Endometrial microvascular endothelial cells (primary cell): ENCODE data around the gene KDM4C. TPM values are rescaled to one million over a fixed set of nuclear protein-coding genes. Genes with fewer than 3 reads are reported as not detected.

Experiments
- in situ Hi-C: cut with HindIII; loops from 2 replicates; pipeline ENCODE4 v1.10.0; 2017; ENCODE audit warnings: low sequenced_read_pairs, low pct_unique_long_range_greater_than_20kb; ENCODE audit errors: inconsistent ontology term
- total RNA-seq: library from RNA; depleted of rRNA; stranded (reverse); fragments of >200 nt; gene quantifications from one replicate; pipeline ENCODE4 v1.2.3, GENCODE V29; 2015; ENCODE audit errors: inconsistent ontology term

Gene KDM4C
- total RNA-seq, 1 donor from 2014 or later, result 31.8 TPM

- in situ Hi-C loops, result no loop called here
Measured at GRCh38 chr9:6843742-6844141, 86.0 kb downstream of the KDM4C start.

DNA sequence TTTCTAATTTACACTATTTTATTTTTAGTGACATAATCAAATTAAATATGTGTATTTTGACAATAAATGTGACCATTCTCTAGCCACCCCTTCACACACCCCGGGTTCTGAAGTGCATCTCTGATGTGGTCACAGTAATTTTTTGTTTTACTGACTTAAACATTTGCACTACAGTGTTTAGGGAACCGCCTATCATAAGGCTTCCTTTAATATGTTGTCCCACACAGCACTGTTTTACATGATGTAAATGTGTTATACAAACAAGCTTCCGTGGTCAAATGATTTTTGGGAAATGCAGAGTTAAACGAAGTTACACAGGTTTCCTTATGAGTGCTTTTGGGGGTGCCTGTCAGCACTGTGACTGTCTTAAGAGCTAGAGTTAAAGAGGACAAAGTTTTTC lies 86.5 kb downstream of the KDM4C start:
- in situ Hi-C loops, result no loop called here

DNA sequence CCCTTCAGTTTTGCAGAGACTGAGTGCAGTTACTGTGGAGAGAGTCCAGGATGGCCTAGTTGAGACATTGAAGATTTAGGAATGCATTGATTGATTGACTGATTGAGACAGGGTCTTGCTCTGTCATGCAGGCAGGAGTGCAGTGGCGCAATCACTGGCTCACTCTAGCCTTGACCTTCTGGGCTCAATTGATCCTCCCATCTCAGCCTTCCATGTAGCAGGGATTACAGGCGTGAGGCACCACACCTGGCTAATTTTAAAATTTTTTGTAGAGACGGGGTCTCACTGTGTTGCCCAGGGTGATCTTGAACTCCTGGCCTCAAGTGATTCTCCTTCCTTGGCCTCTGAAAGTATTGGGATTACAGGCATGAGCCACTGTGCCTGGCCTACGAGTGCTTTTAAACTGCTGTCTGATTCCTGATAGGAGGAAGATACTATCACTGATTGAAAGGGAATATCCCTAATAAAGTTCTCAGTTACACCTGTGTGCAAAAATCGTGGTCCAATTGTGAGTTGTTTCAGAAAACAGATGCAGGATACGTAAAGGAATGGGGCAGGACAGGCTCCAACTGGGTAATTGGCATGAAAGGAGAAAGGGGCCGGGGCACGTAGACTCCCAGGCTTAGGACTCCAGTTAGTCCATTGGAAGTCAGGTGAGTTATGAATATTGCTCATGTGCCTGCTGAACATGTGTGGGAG lies 87.5 kb downstream of the KDM4C start:
- in situ Hi-C loops, result no loop called here

DNA sequence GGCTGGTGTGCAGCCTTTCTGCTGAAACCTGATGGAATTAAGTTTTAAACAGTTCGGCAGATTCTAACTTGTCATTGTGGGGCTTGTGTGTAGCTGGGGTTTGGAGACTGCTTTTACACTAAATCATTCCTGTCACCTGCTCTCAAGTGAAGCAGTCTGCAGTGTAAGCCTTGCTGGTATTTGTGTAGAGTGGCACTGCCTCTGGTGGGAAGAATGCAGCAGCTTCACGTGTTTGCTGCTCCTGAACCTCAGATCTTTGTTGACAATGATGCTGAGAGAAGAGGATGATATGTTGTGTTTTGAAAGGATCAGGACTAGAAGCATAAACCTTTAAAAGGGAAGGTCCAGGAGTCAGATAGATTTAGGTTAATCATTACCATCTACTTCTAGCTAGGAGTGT lies 88.1 kb downstream of the KDM4C start:
- in situ Hi-C loops, result no loop called here

DNA sequence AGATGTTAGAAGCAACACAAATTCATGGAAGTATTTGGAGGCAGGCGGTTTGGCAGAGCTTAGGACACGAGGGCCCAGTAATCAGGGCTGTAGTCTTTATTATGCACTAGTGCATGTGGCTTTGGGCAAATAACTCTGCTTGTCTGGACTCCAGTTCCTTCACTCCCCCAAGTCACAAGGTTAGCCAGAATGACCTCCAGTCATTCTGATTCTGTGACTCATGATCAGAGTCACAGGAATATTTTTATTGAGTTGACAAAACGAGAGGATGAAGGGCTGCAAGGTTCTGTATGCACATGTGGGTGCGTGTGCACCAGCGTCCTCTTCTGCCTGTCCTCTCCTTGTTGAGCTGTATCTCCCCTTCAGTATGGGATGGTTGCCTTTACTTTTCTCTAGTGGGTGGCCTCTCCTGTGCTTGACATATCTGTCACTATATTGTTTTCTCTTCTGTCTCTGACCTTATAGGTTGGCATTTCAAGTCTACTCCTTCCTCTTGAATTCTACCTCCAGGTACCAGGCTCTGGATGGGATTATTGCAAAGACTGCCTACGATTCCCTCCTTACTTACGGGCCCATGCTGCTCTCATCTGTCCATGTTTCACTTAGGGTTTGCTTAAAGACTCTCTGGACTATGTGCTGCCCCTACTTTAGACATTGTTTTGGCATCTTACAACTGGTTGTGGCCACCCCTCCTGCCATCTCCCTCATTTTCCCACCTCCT lies 94.6 kb downstream of the KDM4C start:
- in situ Hi-C loops, result no loop called here

GRCh38 chr9:6855860-6856259 lies 98.1 kb downstream of the KDM4C start:
- in situ Hi-C loops, result no loop called here

DNA sequence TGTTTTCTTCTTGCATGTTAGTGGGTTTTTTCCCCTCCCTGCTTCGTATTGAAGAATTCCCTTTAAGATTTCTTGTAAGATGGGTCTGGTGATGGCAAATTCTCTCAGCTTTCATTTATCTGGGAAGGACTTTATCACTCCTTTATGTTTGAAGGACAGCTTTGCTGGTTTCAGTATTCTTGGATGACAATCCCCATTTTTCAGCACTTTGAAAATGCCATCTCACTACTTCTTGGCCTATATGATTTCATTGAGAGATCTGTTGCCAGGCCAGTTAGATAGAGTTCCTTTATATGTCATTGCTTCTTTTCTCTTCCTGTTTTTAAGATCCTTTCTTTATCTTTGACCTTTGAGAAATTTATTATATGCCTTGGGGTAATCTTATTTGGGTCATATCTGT lies 106.3 kb downstream of the KDM4C start:
- in situ Hi-C loops, result no loop called here

- in situ Hi-C loops, result no loop called here
Measured at GRCh38 chr9:6869081-6869948, 111.5 kb downstream of the KDM4C start.

DNA sequence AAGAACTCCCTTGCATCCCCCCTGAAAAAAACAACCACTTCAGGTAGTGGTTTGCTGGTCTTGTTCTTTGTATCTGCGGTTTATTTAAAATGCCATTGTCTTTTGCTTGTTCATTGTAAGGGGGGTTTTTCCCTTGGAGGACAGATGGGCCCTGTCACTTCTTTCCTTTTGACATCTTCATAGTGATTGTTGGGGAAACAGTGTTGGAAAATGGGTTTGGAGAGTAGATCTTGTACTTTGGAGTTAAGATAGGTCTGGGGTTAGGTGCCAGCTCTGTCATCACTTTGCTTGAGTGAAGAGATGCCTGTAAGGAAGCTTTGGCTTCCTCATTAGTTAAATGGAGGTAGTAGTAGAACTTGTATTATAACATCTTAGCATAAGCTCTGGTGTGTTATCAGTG lies 112.4 kb downstream of the KDM4C start:
- in situ Hi-C loops, result no loop called here

GRCh38 chr9:6870650-6871477 lies 113.1 kb downstream of the KDM4C start:
- in situ Hi-C loops, result no loop called here

- in situ Hi-C loops, result no loop called here
Measured at GRCh38 chr9:6873857-6874256, 116.1 kb downstream of the KDM4C start.

DNA sequence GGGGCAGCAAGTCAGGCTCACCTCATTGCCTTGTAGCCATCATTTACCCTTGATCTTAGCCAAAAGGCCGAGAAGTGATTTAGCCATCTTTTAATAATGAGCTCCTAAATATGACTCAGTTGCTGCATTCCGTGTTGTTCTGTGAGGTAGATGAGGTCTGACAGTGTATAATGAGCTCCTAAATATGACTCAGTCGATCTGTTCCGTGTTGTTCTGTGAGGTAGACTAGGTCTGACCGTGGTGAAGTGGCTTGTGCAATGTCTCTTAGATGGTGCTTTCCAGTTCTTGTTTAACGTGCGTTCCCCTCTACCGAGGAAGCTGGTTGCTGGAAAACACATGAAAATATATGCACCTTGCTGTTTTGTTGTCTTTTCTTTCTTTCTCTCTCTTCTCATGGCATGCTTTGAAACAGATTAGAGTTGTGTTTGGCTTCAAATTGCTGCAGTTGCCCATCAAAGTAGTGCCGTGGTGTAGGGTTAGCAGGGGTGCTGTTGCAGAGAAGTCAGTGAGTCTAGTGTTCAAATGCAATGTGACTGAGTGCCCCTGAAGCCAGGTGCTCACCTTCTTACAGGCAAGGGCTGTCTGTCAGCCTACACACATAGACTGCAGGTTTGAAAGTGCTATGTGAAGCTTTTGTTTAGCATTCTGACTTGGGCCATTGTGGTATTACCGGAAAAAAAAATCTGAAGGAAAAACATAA lies 118.6 kb downstream of the KDM4C start:
- in situ Hi-C loops, result no loop called here

GRCh38 chr9:6877671-6878161 lies 119.9 kb downstream of the KDM4C start:
- in situ Hi-C loops, result no loop called here

GRCh38 chr9:6880626-6881025 lies 122.9 kb downstream of the KDM4C start:
- in situ Hi-C loops, result no loop called here

DNA sequence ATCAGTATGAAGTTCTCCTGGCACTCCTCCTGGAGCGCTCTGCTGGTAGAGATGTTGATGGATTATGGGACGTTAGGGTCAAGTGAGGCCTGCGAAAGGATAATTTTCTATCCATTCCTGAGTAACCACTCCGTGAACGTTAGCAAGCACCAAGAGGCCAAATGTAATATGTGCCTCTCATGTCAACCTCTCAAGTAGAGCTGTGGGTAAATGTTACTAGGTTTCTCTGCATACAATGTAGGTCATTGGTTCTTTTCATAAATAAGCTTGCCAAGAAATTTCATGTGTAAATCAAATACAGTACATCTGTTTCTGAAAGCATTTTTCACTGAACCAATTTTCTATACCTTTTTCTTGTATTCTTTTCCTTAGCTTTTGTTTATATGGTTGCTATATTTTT lies 126.3 kb downstream of the KDM4C start:
- in situ Hi-C loops, result no loop called here

DNA sequence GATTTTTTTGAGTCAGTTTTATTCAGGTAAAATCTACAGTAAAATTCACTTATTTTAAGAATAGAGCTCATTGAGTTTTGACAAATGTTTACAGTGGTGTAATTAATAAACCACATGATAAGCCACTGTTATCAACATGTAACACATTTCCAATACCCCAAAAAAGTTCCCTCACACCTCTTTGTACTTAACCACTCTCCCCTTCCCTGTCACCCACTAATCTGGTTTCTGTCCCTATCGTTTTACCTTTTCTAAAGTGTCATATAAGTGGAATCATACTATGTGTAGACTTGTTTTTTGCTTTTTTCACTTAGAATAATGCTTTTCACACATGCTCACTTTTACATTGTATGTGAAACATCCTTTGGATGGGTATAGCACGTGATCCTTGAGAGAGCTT lies 127.2 kb downstream of the KDM4C start:
- in situ Hi-C loops, result no loop called here

GRCh38 chr9:6887051-6887450 lies 129.3 kb downstream of the KDM4C start:
- in situ Hi-C loops, result no loop called here

DNA sequence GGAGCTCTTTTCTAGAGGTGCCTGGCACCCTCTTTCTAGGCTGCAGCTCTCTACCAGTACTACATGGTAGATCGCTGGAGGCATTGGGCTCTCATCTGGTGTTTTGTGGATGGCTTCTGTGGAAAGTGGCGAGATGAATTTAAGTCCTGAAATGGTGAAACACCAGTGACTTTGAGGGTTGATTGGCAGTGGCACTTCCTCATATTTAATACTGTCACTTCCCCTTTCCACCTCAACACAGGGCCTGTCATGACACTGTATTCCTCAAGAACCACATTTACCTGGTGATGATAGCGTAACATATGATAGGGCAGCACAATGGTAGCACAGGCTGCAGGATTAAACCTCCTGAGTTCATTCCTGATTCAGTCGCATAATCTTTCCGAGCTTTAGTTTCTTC lies 132.1 kb downstream of the KDM4C start:
- in situ Hi-C loops, result no loop called here
